ENCODE data around the gene FAM174B.
A peak's percentile ranks its signal among the peaks of the same experiment; 100 is the strongest.

FAM174B gene

GRCh38 chr15:92599394-92599970, 56.1 kb downstream of the FAM174B start:
- no peak for DNase-seq

DNA sequence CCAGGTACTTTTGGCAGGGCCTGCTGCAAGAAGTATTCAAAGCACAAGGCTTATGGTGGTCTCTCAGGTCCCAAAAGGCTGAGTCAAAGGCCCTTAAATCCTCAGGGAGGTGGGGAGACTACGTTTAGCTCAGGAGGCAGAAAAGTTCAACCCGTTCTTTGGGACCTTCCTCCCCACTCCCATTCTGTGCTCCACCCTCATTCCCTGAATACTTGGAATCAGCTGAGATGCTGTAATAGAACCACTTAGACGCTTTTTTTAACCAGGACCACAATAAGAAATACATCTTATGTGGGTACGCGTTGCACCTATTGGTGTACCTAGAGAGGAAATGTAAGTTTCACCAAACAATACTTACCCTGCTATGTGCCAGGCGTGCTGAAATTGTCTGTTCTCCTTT, 58.0 kb downstream of the FAM174B start:
- no peak for DNase-seq

DNA sequence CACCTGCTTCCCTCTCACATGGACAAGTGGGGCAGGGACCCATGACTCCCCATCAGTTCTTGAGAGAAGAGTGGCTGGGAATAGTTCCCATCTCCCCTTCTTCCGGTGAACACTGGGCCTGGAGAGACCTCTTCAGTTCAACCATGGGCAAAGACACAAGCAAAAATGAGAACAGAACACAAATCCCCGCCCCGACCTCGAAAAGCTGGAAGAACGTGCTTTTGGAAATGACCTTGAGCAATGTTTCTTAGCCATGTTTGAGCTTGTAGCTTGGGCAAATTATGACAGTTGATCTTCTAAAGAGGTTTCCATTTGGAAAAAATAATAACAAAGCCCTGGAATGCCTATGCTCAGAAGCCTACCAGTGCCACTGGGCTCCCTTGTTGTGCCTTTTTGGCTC, 59.0 kb downstream of the FAM174B start:
- no peak for DNase-seq

- no peak for DNase-seq
These were observed 59.8 kb downstream of the FAM174B start for GRCh38 chr15:92595506-92596381.

GRCh38 chr15:92591275-92591674, 64.3 kb downstream of the FAM174B start:
- no peak for DNase-seq

DNA sequence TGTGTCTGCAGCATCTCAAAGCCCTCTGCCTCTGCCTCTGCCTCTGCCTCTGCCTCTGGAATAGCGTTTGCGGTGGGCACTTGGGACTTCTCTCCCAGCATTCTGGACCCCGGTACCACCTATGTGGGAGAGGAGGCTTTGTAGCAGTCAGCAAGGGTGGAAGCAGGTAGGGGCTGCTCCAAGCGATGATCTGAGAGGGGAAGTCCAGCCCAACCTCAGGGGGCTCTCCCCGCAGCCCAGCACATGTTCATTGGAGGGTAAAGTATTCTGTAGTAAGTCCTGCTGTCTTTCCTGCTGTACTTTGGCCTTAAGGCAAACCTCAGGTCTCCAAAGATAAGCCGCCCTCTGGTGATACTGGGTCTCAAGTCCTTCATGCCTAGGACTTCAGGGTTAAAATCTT, 68.6 kb downstream of the FAM174B start:
- no peak for DNase-seq

GRCh38 chr15:92586383-92586942, 69.1 kb downstream of the FAM174B start:
- peak in 1 of 2 donors; percentile 21 for DNase-seq

- DNase-seq, result no peak
These were observed 71.5 kb downstream of the FAM174B start for GRCh38 chr15:92584105-92584504.

DNA sequence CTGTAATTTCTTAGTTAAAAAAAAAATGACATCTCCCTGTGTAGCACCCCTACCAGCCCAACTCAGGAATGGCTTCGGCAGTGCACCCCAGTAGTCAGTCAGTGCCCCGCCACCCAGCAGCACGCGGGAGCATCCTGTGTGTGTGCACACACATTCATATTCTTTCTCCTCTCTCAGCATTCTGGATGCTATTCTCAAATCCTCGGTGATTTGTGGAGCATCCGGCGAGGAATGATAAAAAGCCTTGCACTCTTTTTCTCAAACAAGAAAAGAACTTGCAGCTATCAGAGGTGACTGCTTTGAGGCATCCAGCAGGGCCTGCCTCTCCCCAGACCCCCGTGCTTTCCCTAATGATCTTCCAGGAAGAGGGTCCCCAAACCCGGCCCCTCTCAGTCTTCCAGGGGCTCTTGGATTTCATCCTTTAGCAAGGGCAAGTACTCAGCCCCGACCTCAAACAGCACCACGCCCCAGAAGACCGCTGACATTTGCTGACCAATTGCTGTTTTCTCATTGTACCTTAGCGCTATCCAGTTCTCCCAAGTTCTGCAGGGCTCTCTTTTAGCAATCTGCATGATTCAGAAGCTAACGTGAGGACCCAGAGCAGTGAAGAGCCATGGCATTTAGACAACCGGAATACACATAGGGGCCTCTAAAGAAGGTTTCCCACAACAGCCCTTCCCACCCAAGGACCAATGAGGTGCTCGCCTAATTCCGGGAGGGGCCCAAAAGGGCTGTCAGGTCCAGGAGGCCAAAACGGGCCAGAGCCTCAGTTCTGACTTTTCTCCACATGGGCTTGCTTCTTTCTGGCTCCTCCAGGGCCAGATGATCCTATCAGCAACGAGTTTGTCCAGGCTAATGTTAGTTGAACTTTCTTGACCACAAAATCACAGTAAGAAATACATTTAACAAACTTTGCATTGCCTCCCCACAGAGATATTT, 72.2 kb downstream of the FAM174B start:
- DNase-seq, result no peak

- no peak for DNase-seq
These were observed 73.4 kb downstream of the FAM174B start for GRCh38 chr15:92582206-92582605.

DNA sequence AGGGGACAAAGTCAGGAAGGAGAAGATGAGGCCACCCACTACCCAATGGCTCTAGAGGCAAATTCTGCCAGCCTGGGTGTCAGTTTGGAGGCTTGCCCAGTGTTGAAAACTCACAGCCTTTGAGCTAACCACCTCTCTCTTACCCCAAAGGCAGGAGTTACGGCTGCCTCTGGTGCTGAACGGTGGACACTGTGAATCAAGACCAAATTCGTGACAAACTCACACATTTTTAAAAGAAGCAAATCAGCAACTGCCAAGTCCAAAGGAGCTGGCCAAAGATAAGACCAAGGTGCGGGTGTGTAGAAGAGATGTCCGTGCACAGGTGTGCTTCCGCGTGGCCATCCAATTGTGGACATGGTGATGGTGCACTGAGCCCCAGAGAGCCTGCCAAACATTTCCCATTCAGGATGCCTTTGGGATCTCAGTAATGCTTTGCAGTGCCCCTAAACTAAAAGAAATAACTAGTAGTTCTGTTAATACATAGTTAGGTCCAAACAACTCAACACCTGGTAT, 74.6 kb downstream of the FAM174B start:
- no peak for DNase-seq

GRCh38 chr15:92580521-92580920, 75.1 kb downstream of the FAM174B start:
- no peak for DNase-seq

DNA sequence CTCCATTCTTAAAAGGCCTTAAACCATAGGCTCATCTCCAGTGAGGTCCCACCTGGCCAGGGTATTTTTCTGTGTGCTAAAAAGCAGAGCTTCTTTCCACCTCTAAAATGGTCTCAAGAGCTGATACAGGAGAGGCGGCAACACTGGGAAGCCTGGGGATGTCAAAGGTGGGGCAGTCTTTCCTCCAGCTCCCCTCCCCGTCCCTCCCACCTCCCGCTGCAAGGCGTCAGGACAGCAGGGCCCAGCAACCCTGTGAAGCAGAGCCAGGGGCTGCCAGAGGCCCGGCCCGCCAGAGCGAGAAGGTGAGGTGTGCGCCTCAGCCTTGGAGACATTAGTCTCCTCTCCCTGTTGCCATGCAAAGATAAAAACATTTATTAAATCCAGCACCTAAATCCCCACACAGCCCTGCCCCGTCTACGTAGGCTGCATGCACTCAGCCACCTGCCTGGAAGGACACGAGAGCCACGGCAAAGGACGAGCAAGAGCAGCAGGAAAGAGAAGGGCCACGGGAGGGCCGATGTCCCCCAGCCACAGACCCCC, 75.6 kb downstream of the FAM174B start:
- DNase-seq, result no peak

- no peak for DNase-seq
These were observed 76.1 kb downstream of the FAM174B start for GRCh38 chr15:92579486-92579885.

DNA sequence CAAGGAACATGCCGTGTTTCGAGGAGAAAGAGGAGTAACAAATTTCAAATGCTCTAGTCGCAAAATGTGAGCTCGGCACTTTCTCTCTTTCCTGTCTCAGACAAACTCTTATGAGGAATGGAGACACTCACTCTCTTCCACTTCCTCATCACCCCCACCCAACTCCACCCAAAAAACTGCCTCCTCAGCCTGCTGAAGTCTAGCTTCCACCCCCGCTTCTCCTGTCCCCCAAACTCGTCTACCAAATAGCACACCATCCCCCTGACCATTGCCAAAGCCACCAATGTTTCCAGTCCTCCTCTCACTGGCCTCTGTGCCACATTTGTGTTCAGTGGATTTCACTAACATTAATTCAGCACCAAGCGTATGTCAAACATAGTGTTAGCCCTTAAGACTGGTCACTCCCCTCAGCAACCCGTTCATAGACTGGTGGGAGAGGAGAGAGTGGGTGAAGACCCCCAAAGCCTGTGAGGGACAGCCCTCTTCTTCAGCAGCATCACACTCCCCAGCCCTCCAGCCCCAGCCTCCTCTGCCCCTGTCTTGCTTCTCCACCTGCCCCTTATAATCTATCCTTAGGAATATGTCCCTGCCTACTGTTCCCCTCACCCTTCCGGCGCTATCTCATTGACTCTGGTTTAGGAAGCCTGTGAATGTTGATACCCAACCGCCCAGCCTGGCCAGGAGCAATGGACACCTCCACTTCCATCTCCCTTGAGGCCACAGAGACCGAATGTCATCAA, 77.3 kb downstream of the FAM174B start:
- no peak for DNase-seq

- DNase-seq, result no peak
These were observed 78.9 kb downstream of the FAM174B start for GRCh38 chr15:92576597-92577200.

DNA sequence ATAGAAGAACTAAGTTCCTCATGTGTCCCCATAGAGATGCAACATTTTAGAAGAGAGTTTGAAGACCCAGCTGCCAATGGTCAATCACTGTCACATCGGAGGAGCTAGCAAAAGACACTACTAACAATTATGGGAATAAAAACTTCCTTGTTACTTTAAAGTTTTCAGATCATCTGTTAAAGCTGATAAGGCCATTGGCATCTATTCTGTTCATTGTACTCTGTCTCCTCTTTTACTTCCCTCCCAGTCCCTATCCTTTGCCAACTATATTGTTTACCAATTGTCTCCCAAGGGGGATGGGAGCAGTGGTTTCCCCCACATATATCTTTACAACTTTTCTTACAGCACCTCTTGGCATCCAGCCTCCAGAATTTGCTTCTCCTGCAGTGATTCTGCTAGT, 81.0 kb downstream of the FAM174B start:
- DNase-seq, result no peak

DNA sequence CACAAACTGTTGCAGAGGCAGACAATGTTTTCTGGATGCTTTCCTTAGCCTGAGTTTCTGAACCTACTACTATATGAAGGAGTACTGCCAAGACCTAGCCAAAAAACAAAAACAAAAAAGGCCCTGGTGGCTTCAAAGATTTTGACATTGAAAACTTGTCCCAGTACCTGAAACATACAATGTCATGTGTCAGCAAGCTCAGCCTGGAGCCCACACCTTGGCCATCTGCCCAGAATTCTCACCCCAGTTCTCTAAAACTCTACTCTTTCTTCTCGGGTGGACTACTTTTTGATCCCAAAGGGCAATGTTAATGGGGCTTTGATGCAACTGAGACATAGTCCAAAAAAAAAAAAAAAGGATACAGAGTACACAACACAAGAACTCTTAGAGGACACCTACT, 81.4 kb downstream of the FAM174B start:
- DNase-seq, result no peak

DNA sequence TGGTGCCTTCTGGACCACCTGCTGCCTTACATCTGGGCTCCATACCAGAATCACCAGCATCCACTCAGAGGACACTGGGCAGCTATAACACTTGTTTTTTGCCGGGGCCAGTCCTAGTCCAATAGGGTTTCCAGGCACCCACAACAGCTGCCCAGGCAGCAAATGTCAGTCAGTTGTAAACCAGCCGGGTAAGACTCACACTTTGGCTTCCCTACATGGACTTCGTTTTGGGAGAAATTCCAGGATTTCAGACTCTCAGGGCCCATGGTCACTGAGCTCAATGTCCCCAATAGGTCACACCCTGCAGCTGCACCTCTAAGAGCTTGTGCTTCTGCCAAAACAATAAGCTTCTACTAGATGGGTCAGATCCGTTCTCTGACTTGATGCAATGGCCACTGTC, 83.8 kb downstream of the FAM174B start:
- DNase-seq, result no peak

DNA sequence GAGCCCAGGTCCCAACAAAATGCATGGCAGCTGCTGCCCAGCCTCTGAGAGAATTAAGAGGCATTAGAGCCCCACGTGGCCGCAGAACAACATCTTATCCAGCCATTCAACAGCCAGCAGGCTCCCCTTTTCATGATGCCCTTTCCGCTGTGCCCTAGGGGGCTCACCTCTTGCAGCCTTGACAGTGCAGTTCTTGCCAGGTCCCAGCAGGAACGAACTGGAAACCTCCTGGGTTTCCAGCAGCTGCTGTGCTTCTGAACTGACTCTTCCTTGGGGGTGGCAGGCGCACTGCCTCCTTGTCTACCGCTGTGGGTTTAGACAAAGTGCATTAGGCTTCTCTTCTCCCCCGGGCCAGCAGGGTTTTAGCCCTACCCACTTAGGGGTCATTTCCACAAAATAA, 85.2 kb downstream of the FAM174B start:
- no peak for DNase-seq

GRCh38 chr15:92569778-92570177, 85.8 kb downstream of the FAM174B start:
- no peak for DNase-seq
